HG03280 (cell line): ENCODE data around the gene SH3TC2.
"Not testable (repeated sequence)": the region's sequence is repeated elsewhere in the genome, so short reads cannot be mapped to it uniquely, and the experiment has no call there.

Source experiments
- ATAC-seq: cut with Tn5 transposase; IDR thresholded peaks from one replicate; pipeline ENCODE4 v1.9.1; 2021; ENCODE audit warnings: mild to moderate bottlenecking, moderate library complexity; ENCODE audit not compliant: unreplicated experiment

SH3TC2 gene

GRCh38 chr5:149063017-149063687, at the start of gene SH3TC2:
Gene SH3TC2 (minus strand): TSS chr5:149063062. CDS start chr5:149063022, 40 bp downstream.
- ATAC-seq = no peak

- ATAC-seq = no peak
Observed at GRCh38 chr5:149110406-149110805, 47.5 kb upstream of the SH3TC2 start.

DNA sequence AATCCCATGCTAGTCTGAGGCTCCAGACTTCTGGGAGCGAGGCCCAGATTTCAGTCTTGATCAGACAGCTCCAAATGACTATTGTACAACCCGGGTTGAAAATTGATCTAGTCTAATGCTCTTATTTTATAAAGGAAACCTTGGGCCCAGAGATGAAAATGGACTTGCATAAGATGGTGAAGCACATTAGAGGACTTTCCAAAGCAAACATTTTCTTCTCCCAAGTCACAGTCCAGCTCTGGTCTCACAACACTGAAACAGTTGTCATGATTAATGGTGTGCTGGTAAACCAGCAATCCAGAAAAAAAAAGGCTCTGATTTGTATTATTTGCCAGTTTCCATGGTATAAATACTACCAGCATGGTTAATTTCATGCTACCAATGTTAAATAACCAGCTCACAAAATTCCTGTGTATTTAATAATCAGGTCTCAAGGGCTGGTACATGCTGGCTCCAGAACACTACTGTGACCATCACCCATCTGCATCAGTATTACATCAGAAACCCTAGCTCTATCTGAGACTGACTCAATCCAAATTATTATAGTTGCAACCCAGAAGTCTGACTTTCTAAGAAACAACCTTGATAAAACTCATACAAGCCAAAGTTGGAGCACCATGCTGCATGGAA, 45.9 kb upstream of the SH3TC2 start:
- no peak for ATAC-seq

DNA sequence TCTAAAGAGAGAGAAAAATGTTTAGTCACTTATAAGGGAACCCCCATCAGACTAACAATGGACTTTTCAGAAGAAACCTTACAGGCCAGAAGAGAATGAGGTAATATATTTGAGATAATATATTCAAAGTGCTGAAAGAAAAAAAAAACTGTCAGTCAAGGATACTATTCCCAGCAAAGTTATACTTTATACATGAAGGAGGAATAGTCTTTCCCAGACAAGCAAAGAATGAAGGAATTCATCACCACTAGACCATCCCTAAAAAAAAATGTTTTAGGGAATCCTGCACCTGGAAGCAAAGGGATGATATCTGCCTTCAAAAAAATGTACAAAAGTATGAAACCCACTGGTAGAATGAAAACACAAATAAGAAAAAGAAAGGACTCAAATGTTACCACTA, 37.5 kb upstream of the SH3TC2 start:
- ATAC-seq = no peak

- no peak for ATAC-seq
Observed at GRCh38 chr5:149099920-149100319, 37.1 kb upstream of the SH3TC2 start.

DNA sequence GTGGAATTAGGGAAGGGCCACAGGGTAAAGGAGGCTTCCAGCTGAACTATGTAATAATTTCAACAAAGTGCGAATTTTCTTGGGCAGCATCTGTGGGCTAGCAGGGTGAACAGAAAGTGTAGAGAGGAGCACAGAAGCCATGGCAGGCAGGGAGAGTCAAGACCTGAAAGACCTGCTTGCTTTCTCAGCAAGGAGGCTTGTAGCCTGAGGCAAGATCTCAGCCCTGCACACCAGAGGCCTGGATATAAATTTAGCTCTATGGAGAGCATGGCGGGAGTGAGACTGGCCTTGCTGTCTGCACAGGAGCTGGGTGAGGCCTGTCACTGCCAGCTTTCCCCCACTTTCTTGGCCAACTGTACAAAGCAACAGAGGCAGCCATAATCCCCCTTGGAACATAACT, 32.1 kb upstream of the SH3TC2 start:
- ATAC-seq = no peak

DNA sequence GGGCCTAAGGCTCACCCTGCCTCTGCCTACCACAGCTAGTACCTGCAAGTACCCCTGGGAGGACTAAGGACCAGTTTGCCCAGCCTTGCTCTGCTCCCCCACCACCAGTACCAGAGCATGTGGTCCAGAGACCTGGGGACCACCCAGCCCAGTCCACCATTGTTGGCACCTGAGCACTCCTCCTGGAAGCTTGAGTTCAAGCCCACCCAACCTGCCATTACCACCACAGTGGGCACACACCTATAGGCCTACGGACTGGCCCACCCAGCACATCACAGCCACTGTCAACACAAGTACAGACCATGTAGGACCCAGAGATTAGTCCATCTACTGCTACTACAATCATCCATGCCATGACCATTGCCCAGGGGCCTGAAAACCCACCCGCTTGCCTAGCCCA, 30.8 kb upstream of the SH3TC2 start:
- ATAC-seq = no peak

- ATAC-seq = no peak
Observed at GRCh38 chr5:149089796-149090195, 26.9 kb upstream of the SH3TC2 start.

- no peak for ATAC-seq
Observed at GRCh38 chr5:149088686-149089085, 25.8 kb upstream of the SH3TC2 start.

DNA sequence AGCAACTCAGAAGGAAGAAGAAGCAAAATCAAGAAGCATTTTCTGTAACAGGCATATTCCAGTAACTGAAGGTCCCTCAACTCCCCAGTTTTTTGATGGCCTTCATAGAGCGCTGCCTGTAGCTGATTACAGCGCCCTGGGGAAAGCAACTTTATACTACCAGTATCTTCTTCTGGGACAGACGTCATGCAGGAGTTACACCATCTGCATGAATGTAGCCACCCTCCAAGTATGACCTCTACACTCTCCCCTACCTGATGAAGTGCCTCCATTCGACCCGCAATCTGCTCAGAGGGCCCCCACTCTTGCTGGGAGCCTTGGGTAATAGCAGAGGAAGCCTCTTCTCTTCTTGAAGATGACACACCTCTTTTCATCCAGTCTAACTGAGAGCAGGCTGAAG, 21.0 kb upstream of the SH3TC2 start:
- no peak for ATAC-seq

- ATAC-seq = no peak
Observed at GRCh38 chr5:149082271-149082670, 19.4 kb upstream of the SH3TC2 start.

- ATAC-seq = no peak
Observed at GRCh38 chr5:149080294-149080693, 17.4 kb upstream of the SH3TC2 start.

DNA sequence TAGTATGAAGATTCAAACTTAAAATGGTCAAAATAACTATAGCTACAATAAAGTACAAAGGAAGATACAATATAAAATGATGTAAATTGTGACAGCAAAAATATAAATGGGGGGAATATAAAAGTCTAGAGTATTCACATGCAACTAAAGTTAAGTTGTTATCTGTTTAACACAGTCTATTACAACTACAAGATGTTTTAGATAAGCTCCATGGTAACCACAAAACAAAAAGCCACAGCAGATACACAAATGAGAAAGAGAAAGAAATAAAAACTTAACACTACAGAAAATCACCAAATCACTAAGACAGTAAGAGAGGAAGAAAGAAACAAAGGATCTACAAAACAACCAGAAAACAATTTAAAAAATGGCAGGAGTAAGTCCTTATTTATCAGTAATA, 17.0 kb upstream of the SH3TC2 start:
- ATAC-seq = no peak

- not testable (repeated sequence) for ATAC-seq
Observed at GRCh38 chr5:149074071-149074470, 11.2 kb upstream of the SH3TC2 start.

- no peak for ATAC-seq
Observed at GRCh38 chr5:149073213-149073612, 10.4 kb upstream of the SH3TC2 start.

- no peak for ATAC-seq
Observed at GRCh38 chr5:149072791-149073190, 9.9 kb upstream of the SH3TC2 start.

DNA sequence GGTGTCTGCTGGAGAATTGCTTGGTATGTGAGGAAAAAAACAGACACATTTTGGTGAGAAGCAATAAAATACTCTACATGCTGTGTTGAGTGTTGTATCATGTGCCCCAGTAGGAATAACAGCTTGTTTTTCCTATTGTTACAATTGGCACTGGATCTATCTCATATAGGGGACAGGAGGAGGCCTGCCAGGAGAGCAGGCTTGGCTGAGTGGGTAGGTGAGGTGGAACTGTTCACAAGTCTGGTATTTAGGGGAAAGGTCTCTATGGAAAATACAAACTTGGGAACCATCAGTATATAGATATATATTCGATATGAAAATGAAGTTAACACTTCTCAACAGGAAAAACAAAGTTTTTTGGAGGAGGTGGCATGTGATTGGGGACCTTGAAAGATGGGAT, 9.5 kb upstream of the SH3TC2 start:
- ATAC-seq = no peak

- ATAC-seq = no peak
Observed at GRCh38 chr5:149071756-149072155, 8.9 kb upstream of the SH3TC2 start.

- no peak for ATAC-seq
Observed at GRCh38 chr5:149071216-149071615, 8.4 kb upstream of the SH3TC2 start.

GRCh38 chr5:149069711-149070110, 6.8 kb upstream of the SH3TC2 start:
- no peak for ATAC-seq

DNA sequence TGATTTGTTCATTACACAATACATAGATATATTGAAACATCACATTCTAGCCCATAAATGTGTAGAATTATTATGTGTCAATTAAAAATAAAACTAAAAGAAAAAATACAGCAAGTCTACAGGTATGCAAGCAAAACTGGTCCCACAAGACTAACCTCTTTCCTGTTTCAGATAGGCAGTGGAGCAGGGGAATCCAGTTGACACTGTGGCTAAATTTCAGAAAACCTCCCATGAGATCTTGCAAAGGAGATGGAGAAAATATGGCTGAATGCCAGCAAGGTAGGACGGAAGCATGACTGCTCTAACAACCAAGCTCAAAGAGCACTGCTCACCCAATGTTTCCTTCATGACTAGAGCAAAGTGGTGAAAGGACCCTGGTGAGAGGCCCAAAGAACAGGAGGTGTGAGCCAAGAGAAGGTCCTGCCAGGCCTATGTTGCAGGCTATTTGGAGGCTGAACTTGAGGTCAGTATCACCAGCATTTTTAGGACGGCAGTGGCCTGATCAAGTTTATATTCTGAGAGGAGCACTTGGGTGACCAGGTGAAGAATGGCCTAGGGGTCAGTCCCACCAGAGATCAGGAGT, 1.1 kb upstream of the SH3TC2 start:
- no peak for ATAC-seq

- no peak for ATAC-seq
Observed at GRCh38 chr5:149062371-149063016, 368 bp downstream of the SH3TC2 start.
